Upper lobe of left lung (tissue), 4 donors: ENCODE measurements around the gene KRT32.

Source experiments
- POLR2A ChIP-seq, 4 donors: fragments of 450-650 bp; IDR thresholded peaks; one replicate each; pipeline ENCODE4 v1.5.1; 2016 to 2017; ENCODE audit warnings: antibody characterized with exemption in 4 of 4, mild to moderate bottlenecking in 2 of 4
- TF ChIP-seq, protein P1 (sequence below), 6 experiments: fragments of 450-650 bp in 4 of 6; fragments of 200-600 bp in 2 of 6; sonication (generic) in 2 of 6; IDR thresholded peaks; one replicate each; pipeline ENCODE4 v1.5.1; 2016 to 2019; ENCODE audit warnings: antibody characterized with exemption in 6 of 6

DNA sequence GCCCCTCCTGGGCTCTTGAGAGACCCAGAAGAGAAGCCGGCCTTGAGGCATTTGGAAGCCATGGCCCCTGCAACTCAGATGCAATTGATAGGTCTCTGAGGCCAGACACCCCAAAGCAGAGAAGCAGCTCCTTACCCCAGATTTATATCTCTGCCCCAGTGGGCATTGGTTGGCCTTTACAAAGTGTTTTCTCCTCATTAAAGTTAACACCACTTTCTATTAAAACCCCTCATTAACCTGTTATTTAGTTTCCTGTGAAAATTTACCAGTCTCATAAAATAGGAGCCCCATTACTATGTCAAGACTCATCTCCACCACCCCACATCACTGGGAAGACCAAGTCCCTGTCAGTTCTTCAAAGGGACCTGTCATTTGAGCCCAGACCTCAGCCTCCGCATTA lies 13.8 kb upstream of the KRT32 start, which contains the start of gene KRT35:
- TF ChIP-seq, protein P1, sequence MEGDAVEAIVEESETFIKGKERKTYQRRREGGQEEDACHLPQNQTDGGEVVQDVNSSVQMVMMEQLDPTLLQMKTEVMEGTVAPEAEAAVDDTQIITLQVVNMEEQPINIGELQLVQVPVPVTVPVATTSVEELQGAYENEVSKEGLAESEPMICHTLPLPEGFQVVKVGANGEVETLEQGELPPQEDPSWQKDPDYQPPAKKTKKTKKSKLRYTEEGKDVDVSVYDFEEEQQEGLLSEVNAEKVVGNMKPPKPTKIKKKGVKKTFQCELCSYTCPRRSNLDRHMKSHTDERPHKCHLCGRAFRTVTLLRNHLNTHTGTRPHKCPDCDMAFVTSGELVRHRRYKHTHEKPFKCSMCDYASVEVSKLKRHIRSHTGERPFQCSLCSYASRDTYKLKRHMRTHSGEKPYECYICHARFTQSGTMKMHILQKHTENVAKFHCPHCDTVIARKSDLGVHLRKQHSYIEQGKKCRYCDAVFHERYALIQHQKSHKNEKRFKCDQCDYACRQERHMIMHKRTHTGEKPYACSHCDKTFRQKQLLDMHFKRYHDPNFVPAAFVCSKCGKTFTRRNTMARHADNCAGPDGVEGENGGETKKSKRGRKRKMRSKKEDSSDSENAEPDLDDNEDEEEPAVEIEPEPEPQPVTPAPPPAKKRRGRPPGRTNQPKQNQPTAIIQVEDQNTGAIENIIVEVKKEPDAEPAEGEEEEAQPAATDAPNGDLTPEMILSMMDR (IDR thresholded peaks at IDR 0.05): no peak
- no peak for TF ChIP-seq POLR2A (IDR thresholded peaks at IDR 0.05)
